Measurements from ENCODE around the gene BMP15. TPM values are rescaled to one million over a fixed set of nuclear protein-coding genes. Genes with fewer than 3 reads are reported as not detected.

The BMP15 gene
- total RNA-seq, 1 experiment from 2014 or later: not detected

DNA sequence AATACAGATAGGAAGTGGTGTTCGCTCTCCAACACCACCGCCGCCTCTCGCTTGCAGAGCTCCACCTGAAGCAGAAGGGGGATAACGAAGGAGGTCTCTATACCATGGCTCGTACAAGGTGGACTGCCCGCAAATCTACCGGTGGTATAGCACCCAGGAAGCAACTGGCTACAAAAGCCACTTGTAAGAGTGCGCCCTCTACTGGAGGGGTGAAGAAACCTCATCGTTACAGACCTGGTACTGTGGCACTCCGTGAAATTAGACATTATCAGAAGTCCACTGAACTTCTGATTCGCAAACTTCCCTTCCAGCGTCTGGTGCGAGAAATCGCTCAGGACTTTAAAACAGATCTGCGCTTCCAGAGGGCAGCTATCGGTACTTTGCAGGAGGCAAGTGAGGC, 5.2 kb upstream of the BMP15 start:
- H2BK12ac ChIP-seq (ENCODE audit: insufficient read length, low read depth, low read length): no peak overlapping the region
- H3K4me2 ChIP-seq (ENCODE audit: insufficient read depth, insufficient read length, low read length): no peak overlapping the region
- Mint-ChIP-seq H3K4me3 (no peak overlapping the region), H3K27ac (no peak overlapping the region), H3K36me3 (ENCODE audit: insufficient read depth in 1 of 3, low read depth in 3 of 3) (peaks cover 0 to 2% (median 0%) of the 10 kb centered on the region in 3 experiments; a peak in 1 of 7 replicates), H3K4me1 (no peaks in the 10 kb centered on the region), H3K9me3 (peaks cover 50 to 55% of the 10 kb centered on the region in 2 experiments), H3K27me3 (ENCODE audit: low read depth) (no peaks in the 10 kb centered on the region)
- WGBS (ENCODE audit: extremely low coverage, insufficient read length, low lambda C conversion rate): no CpG with 5 or more reads among the region's 17 CpGs
- H3K27ac ChIP-seq (ENCODE audit: insufficient read length, low read depth, low read length): no peak overlapping the region
- no peak overlapping the region for H3T11ph ChIP-seq (ENCODE audit: low read length)
- no peaks in the 10 kb centered on the region for H3K27me3 ChIP-seq (ENCODE audit: insufficient read depth, low read length)
- no peak overlapping the region for H3K18ac ChIP-seq (ENCODE audit: insufficient read length, low read depth, low read length)
- no peak overlapping the region for H3K14ac ChIP-seq (ENCODE audit: insufficient read depth, low read length)
- no peak overlapping the region for H3K23ac ChIP-seq (ENCODE audit: insufficient read length, low read depth, low read length)
- no peaks in the 10 kb centered on the region for H3K4me1 ChIP-seq (ENCODE audit: insufficient read depth, low read length)
- H2BK5ac ChIP-seq (ENCODE audit: insufficient read length, low read length): no peak overlapping the region
- H3K79me2 ChIP-seq (ENCODE audit: insufficient read depth, low read length): no peaks in the 10 kb centered on the region
- H4K91ac ChIP-seq (ENCODE audit: insufficient read length, low read depth, low read length): no peak overlapping the region
- H3K9me3 ChIP-seq (ENCODE audit: control insufficient read depth, low read depth, low read length): no peaks in the 10 kb centered on the region
- H4K20me1 ChIP-seq (ENCODE audit: control insufficient read depth, insufficient read depth, insufficient read length): no peaks in the 10 kb centered on the region
- no peak overlapping the region for H3K9ac ChIP-seq (ENCODE audit: extremely low read depth, insufficient read length, low read length)
- H3K4ac ChIP-seq (ENCODE audit: low read depth, low read length): no peak overlapping the region
- H3K79me1 ChIP-seq (ENCODE audit: insufficient read depth, low read depth, low read length, poor library complexity, severe bottlenecking): no peaks in the 10 kb centered on the region
- no peaks in the 10 kb centered on the region for H3K23me2 ChIP-seq (ENCODE audit: insufficient read length, low read depth, low read length, poor library complexity, severe bottlenecking)
- H2BK120ac ChIP-seq (ENCODE audit: low read depth, low read length, poor library complexity, severe bottlenecking): no peak overlapping the region
- H2BK20ac ChIP-seq (ENCODE audit: low read depth, low read length, poor library complexity, severe bottlenecking): no peak overlapping the region
- no peak overlapping the region for H4K5ac ChIP-seq (ENCODE audit: insufficient read length, low read depth, low read length)
- no peak overlapping the region for H2AFZ ChIP-seq (ENCODE audit: low read length)
- DNase-seq: no peak
- no peak overlapping the region for H2AK5ac ChIP-seq (ENCODE audit: insufficient read length, low read length)
- no peak overlapping the region for H4K8ac ChIP-seq (replicated peaks; ENCODE audit: insufficient read length, low read depth, low read length)
- H3K56ac ChIP-seq (ENCODE audit: insufficient read length, low read depth, low read length): no peak overlapping the region
- TF ChIP-seq CTCF (conservative IDR thresholded peaks at IDR 0.05): peak; percentile 59
- H2BK15ac ChIP-seq (ENCODE audit: low read depth, low read length): no peak overlapping the region
